Measurements from ENCODE around the gene CCDC154.

The CCDC154 gene

GRCh38 chr16:1454561-1454960 is 10.2 kb upstream of the CCDC154 start:
- H2AK5ac ChIP-seq (ENCODE audit: low read length), result no peak overlapping the region
- no peak for DNase-seq
- H2BK5ac ChIP-seq (ENCODE audit: low read length), result no peak overlapping the region
- H3K4me3 ChIP-seq (ENCODE audit: low read length), result no peak overlapping the region
- H3K4me2 ChIP-seq (ENCODE audit: low read length), result no peak overlapping the region
- no peak overlapping the region for H3K27ac ChIP-seq (ENCODE audit: low read depth, low read length)
- H2BK120ac ChIP-seq (ENCODE audit: low read depth, low read length), result no peak overlapping the region
- H3K9ac ChIP-seq (ENCODE audit: low read length), result no peak overlapping the region
- H4K8ac ChIP-seq (ENCODE audit: low read depth, low read length), result no peak overlapping the region
- no peak overlapping the region for H4K5ac ChIP-seq (ENCODE audit: low read length)
- H2BK15ac ChIP-seq (replicated peaks; ENCODE audit: low read depth), result no peak overlapping the region
- H3K18ac ChIP-seq (ENCODE audit: low read length), result no peak overlapping the region
- H3K79me2 ChIP-seq (ENCODE audit: control insufficient read depth, insufficient read depth, low read length), result no peaks in the 10 kb centered on the region
- H3K27me3 ChIP-seq (ENCODE audit: insufficient read depth, low read length, poor library complexity), result no peaks in the 10 kb centered on the region
- no peaks in the 10 kb centered on the region for H3K79me1 ChIP-seq (ENCODE audit: low read length)
- peaks cover 3% of the 10 kb centered on the region for H3K36me3 ChIP-seq (ENCODE audit: control insufficient read depth, insufficient read depth, low read length)
- H3K4me1 ChIP-seq (ENCODE audit: control insufficient read depth, low read depth, low read length), result no peaks in the 10 kb centered on the region
- WGBS (ENCODE audit: extremely low coverage, insufficient coverage, low lambda C conversion rate), result no CpG with 5 or more reads among the region's 17 CpGs
- H3K56ac ChIP-seq (ENCODE audit: low read length), result no peak overlapping the region
- no peak overlapping the region for H3K23ac ChIP-seq (ENCODE audit: low read length)
- no peak overlapping the region for H3K4ac ChIP-seq (ENCODE audit: low read depth, low read length)

- Histone ChIP-seq H3K27ac (ENCODE audit: low read depth, low read length) (no peak overlapping the region), H2BK15ac (replicated peaks; ENCODE audit: low read depth) (no peak overlapping the region)
Measured at GRCh38 chr16:1453316-1453715, 9.0 kb upstream of the CCDC154 start.

GRCh38 chr16:1452530-1452929 is 8.2 kb upstream of the CCDC154 start:
- WGBS (ENCODE audit: extremely low coverage, insufficient coverage, low lambda C conversion rate), result no CpG with 5 or more reads among the region's 20 CpGs
- H2BK5ac ChIP-seq (ENCODE audit: low read length), result no peak overlapping the region
- H3K4me1 ChIP-seq (ENCODE audit: control insufficient read depth, low read depth, low read length), result no peaks in the 10 kb centered on the region
- no peak overlapping the region for H2BK15ac ChIP-seq (replicated peaks; ENCODE audit: low read depth)
- no peak overlapping the region for H2BK120ac ChIP-seq (ENCODE audit: low read depth, low read length)
- H3K4me3 ChIP-seq (ENCODE audit: low read length), result no peak overlapping the region
- H3K4me2 ChIP-seq (ENCODE audit: low read length), result no peak overlapping the region
- H2AK5ac ChIP-seq (ENCODE audit: low read length), result no peak overlapping the region
- no peak overlapping the region for H4K8ac ChIP-seq (ENCODE audit: low read depth, low read length)
- no peak overlapping the region for H3K9ac ChIP-seq (ENCODE audit: low read length)
- no peak overlapping the region for H3K23ac ChIP-seq (ENCODE audit: low read length)
- no peak for DNase-seq
- no peaks in the 10 kb centered on the region for H3K79me2 ChIP-seq (ENCODE audit: control insufficient read depth, insufficient read depth, low read length)
- no peak overlapping the region for H4K5ac ChIP-seq (ENCODE audit: low read length)
- H3K4ac ChIP-seq (ENCODE audit: low read depth, low read length), result no peak overlapping the region
- H3K56ac ChIP-seq (ENCODE audit: low read length), result no peak overlapping the region
- peaks cover 3% of the 10 kb centered on the region for H3K36me3 ChIP-seq (ENCODE audit: control insufficient read depth, insufficient read depth, low read length)
- no peaks in the 10 kb centered on the region for H3K79me1 ChIP-seq (ENCODE audit: low read length)
- no peak overlapping the region for H3K18ac ChIP-seq (ENCODE audit: low read length)
- H3K27me3 ChIP-seq (ENCODE audit: insufficient read depth, low read length, poor library complexity), result no peaks in the 10 kb centered on the region
- no peak overlapping the region for H3K27ac ChIP-seq (ENCODE audit: low read depth, low read length)

More at GRCh38 chr16:1453316-1453715, 9.0 kb upstream of the CCDC154 start:
- H3K4me2 ChIP-seq (ENCODE audit: low read length), result no peak overlapping the region
- H3K36me3 ChIP-seq (ENCODE audit: control insufficient read depth, insufficient read depth, low read length), result peaks cover 3% of the 10 kb centered on the region
- H3K4me1 ChIP-seq (ENCODE audit: control insufficient read depth, low read depth, low read length), result no peaks in the 10 kb centered on the region
- H3K18ac ChIP-seq (ENCODE audit: low read length), result no peak overlapping the region
- H2AK5ac ChIP-seq (ENCODE audit: low read length), result no peak overlapping the region
- no CpG with 5 or more reads among the region's 19 CpGs for WGBS (ENCODE audit: extremely low coverage, insufficient coverage, low lambda C conversion rate)
- H3K79me1 ChIP-seq (ENCODE audit: low read length), result no peaks in the 10 kb centered on the region
- no peak overlapping the region for H4K5ac ChIP-seq (ENCODE audit: low read length)
- no peak overlapping the region for H3K23ac ChIP-seq (ENCODE audit: low read length)
- H3K79me2 ChIP-seq (ENCODE audit: control insufficient read depth, insufficient read depth, low read length), result no peaks in the 10 kb centered on the region
- no peak overlapping the region for H3K4ac ChIP-seq (ENCODE audit: low read depth, low read length)
- H3K9ac ChIP-seq (ENCODE audit: low read length), result no peak overlapping the region
- H2BK120ac ChIP-seq (ENCODE audit: low read depth, low read length), result no peak overlapping the region
- no peak overlapping the region for H3K56ac ChIP-seq (ENCODE audit: low read length)
- H2BK5ac ChIP-seq (ENCODE audit: low read length), result no peak overlapping the region
- DNase-seq, result no peak
- H3K4me3 ChIP-seq (ENCODE audit: low read length), result no peak overlapping the region
- no peak overlapping the region for H4K8ac ChIP-seq (ENCODE audit: low read depth, low read length)
- H3K27me3 ChIP-seq (ENCODE audit: insufficient read depth, low read length, poor library complexity), result no peaks in the 10 kb centered on the region

- no peak overlapping the region for H3K4me2 ChIP-seq (ENCODE audit: low read length)
- H4K8ac ChIP-seq (ENCODE audit: low read depth, low read length), result no peak overlapping the region
- peaks cover 3% of the 10 kb centered on the region for H3K36me3 ChIP-seq (ENCODE audit: control insufficient read depth, insufficient read depth, low read length)
- H3K4ac ChIP-seq (ENCODE audit: low read depth, low read length), result no peak overlapping the region
- H4K5ac ChIP-seq (ENCODE audit: low read length), result no peak overlapping the region
- H3K27ac ChIP-seq (ENCODE audit: low read depth, low read length), result no peak overlapping the region
- H3K27me3 ChIP-seq (ENCODE audit: insufficient read depth, low read length, poor library complexity), result no peaks in the 10 kb centered on the region
- H3K18ac ChIP-seq (ENCODE audit: low read length), result no peak overlapping the region
- no peaks in the 10 kb centered on the region for H3K79me1 ChIP-seq (ENCODE audit: low read length)
- H3K23ac ChIP-seq (ENCODE audit: low read length), result no peak overlapping the region
- H3K9ac ChIP-seq (ENCODE audit: low read length), result no peak overlapping the region
- H2BK120ac ChIP-seq (ENCODE audit: low read depth, low read length), result no peak overlapping the region
- WGBS (ENCODE audit: extremely low coverage, insufficient coverage, low lambda C conversion rate), result no CpG with 5 or more reads among the region's 34 CpGs
- H3K4me1 ChIP-seq (ENCODE audit: control insufficient read depth, low read depth, low read length), result no peaks in the 10 kb centered on the region
- no peak overlapping the region for H3K4me3 ChIP-seq (ENCODE audit: low read length)
- DNase-seq, result no peak
- H3K79me2 ChIP-seq (ENCODE audit: control insufficient read depth, insufficient read depth, low read length), result no peaks in the 10 kb centered on the region
- no peak overlapping the region for H3K56ac ChIP-seq (ENCODE audit: low read length)
- no peak overlapping the region for H2BK5ac ChIP-seq (ENCODE audit: low read length)
- no peak overlapping the region for H2AK5ac ChIP-seq (ENCODE audit: low read length)
- no peak overlapping the region for H2BK15ac ChIP-seq (replicated peaks; ENCODE audit: low read depth)
Measured at GRCh38 chr16:1451702-1452392, 7.5 kb upstream of the CCDC154 start.

- no peak for DNase-seq
- no CpG with 5 or more reads among the region's 21 CpGs for WGBS (ENCODE audit: extremely low coverage, insufficient coverage, low lambda C conversion rate)
Measured at GRCh38 chr16:1450841-1451240, 6.5 kb upstream of the CCDC154 start.

GRCh38 chr16:1450218-1450617 is 5.9 kb upstream of the CCDC154 start:
- peaks cover 3% of the 10 kb centered on the region for H3K36me3 ChIP-seq (ENCODE audit: control insufficient read depth, insufficient read depth, low read length)
- WGBS (ENCODE audit: extremely low coverage, insufficient coverage, low lambda C conversion rate), result no CpG with 5 or more reads among the region's 29 CpGs
- H2BK5ac ChIP-seq (ENCODE audit: low read length), result no peak overlapping the region
- no peak overlapping the region for H3K27ac ChIP-seq (ENCODE audit: low read depth, low read length)
- no peak for DNase-seq
- H3K4ac ChIP-seq (ENCODE audit: low read depth, low read length), result no peak overlapping the region
- no peaks in the 10 kb centered on the region for H3K79me2 ChIP-seq (ENCODE audit: control insufficient read depth, insufficient read depth, low read length)
- H3K79me1 ChIP-seq (ENCODE audit: low read length), result no peaks in the 10 kb centered on the region
- H3K56ac ChIP-seq (ENCODE audit: low read length), result no peak overlapping the region
- no peak overlapping the region for H4K5ac ChIP-seq (ENCODE audit: low read length)
- no peak overlapping the region for H2AK5ac ChIP-seq (ENCODE audit: low read length)
- H3K27me3 ChIP-seq (ENCODE audit: insufficient read depth, low read length, poor library complexity), result no peaks in the 10 kb centered on the region
- H3K18ac ChIP-seq (ENCODE audit: low read length), result no peak overlapping the region
- H3K4me1 ChIP-seq (ENCODE audit: control insufficient read depth, low read depth, low read length), result no peaks in the 10 kb centered on the region
- H2BK15ac ChIP-seq (replicated peaks; ENCODE audit: low read depth), result no peak overlapping the region
- no peak overlapping the region for H4K8ac ChIP-seq (ENCODE audit: low read depth, low read length)
- no peak overlapping the region for H3K4me3 ChIP-seq (ENCODE audit: low read length)
- no peak overlapping the region for H3K23ac ChIP-seq (ENCODE audit: low read length)
- no peak overlapping the region for H3K9ac ChIP-seq (ENCODE audit: low read length)
- no peak overlapping the region for H3K4me2 ChIP-seq (ENCODE audit: low read length)
- H2BK120ac ChIP-seq (ENCODE audit: low read depth, low read length), result no peak overlapping the region

More at GRCh38 chr16:1450841-1451240, 6.5 kb upstream of the CCDC154 start:
- no peaks in the 10 kb centered on the region for H3K79me2 ChIP-seq (ENCODE audit: control insufficient read depth, insufficient read depth, low read length)
- no peak overlapping the region for H3K4me2 ChIP-seq (ENCODE audit: low read length)
- H3K27me3 ChIP-seq (ENCODE audit: insufficient read depth, low read length, poor library complexity), result no peaks in the 10 kb centered on the region
- H3K79me1 ChIP-seq (ENCODE audit: low read length), result no peaks in the 10 kb centered on the region
- no peak overlapping the region for H3K18ac ChIP-seq (ENCODE audit: low read length)
- no peaks in the 10 kb centered on the region for H3K4me1 ChIP-seq (ENCODE audit: control insufficient read depth, low read depth, low read length)
- H3K9ac ChIP-seq (ENCODE audit: low read length), result no peak overlapping the region
- H2BK5ac ChIP-seq (ENCODE audit: low read length), result no peak overlapping the region
- no peak overlapping the region for H2AK5ac ChIP-seq (ENCODE audit: low read length)
- no peak overlapping the region for H4K8ac ChIP-seq (ENCODE audit: low read depth, low read length)
- H2BK15ac ChIP-seq (replicated peaks; ENCODE audit: low read depth), result no peak overlapping the region
- no peak overlapping the region for H3K56ac ChIP-seq (ENCODE audit: low read length)
- H3K4ac ChIP-seq (ENCODE audit: low read depth, low read length), result no peak overlapping the region
- no peak overlapping the region for H4K5ac ChIP-seq (ENCODE audit: low read length)
- H3K4me3 ChIP-seq (ENCODE audit: low read length), result no peak overlapping the region
- no peak overlapping the region for H2BK120ac ChIP-seq (ENCODE audit: low read depth, low read length)
- no peak overlapping the region for H3K23ac ChIP-seq (ENCODE audit: low read length)
- peaks cover 3% of the 10 kb centered on the region for H3K36me3 ChIP-seq (ENCODE audit: control insufficient read depth, insufficient read depth, low read length)
- H3K27ac ChIP-seq (ENCODE audit: low read depth, low read length), result no peak overlapping the region
